GM12878 (cell line): ENCODE results near the gene ADGRE1. TPM values are rescaled to one million over a fixed set of nuclear protein-coding genes. Genes with fewer than 3 reads are reported as not detected.

Experiments used
- ATAC-seq: fragments of 200-7000 bp; cut with Tn5 transposase; 3 replicates; pipeline ENCODE4 v1.9.1; 2020; ENCODE audit warnings: mild to moderate bottlenecking, moderate library complexity
- BruUV-seq: library from RNA; stranded (reverse); fragments of 400-500 nt; replicated peaks from 2 replicates; lab custom pipeline; 2021; lab: Mats Ljungman, UMichigan
- CTCF ChIA-PET: fragments of 300-600 bp; sonication (Branson Sonifier 250); formaldehyde crosslinking; extraction: SDS; loops from one replicate; lab custom pipeline; 2021; ENCODE audit warnings: inconsistent platforms; lab: Yijun Ruan, JAX
- POLR2A ChIA-PET: fragments of 350-600 bp; formaldehyde crosslinking; extraction: SDS; loops from one replicate; lab custom pipeline; 2021; ENCODE audit warnings: inconsistent platforms; lab: Charles Lee
- RAD21 ChIA-PET: fragments of 300-600 bp; sonication (Branson Sonifier 250); formaldehyde crosslinking; loops from one replicate; lab custom pipeline; 2023; ENCODE audit warnings: antibody characterized with exemption; ENCODE audit not compliant: unreplicated experiment; lab: Charles Lee
- SMC1A ChIA-PET: fragments of 300-600 bp; sonication (Branson Sonifier 250); formaldehyde crosslinking; loops from one replicate; lab custom pipeline; 2023; ENCODE audit not compliant: unreplicated experiment, uncharacterized antibody; lab: Charles Lee
- DNase-seq: peaks from one replicate; pipeline ENCODE4 v3.0.0-alpha.2; 2011; ENCODE audit warnings: low read depth, low spot score
- FAIRE-seq: peaks from 3 replicates; lab custom pipeline; 2011; peaks lifted over from hg19 to GRCh38; lab: Jason Lieb, UNC
- H2AFZ ChIP-seq: 2 replicates; pipeline ENCODE4 v1.6.0; 2011; ENCODE audit warnings: low read depth, low read length, control low read depth; ENCODE audit not compliant: control insufficient read depth
- H3K27ac ChIP-seq: 2 replicates; pipeline ENCODE4 v1.5.1; 2011; ENCODE audit warnings: control low read depth; ENCODE audit not compliant: control insufficient read depth, insufficient read depth
- H3K27me3 ChIP-seq, 2 experiments: replicated peaks in 1 of 2; 2 replicates each; pipeline versions ENCODE4 v1.6.0 to v1.6.1; 2011; ENCODE audit warnings: low read length in 1 of 2; ENCODE audit not compliant: control insufficient read depth in 2 of 2, insufficient read depth in 2 of 2
- H3K36me3 ChIP-seq, 2 experiments: 2 replicates each; pipeline ENCODE4 v1.5.1; 2011; ENCODE audit warnings: low read length in 1 of 2; ENCODE audit not compliant: control insufficient read depth in 2 of 2, insufficient read depth in 2 of 2
- H3K4me1 ChIP-seq: 2 replicates; pipeline ENCODE4 v1.6.1; 2011; ENCODE audit warnings: mild to moderate bottlenecking, low read length, moderate library complexity, mixed read lengths; ENCODE audit not compliant: control insufficient read depth, insufficient read depth
- H3K4me2 ChIP-seq: 2 replicates; pipeline ENCODE4 v1.6.0; 2011; ENCODE audit warnings: control low read depth; ENCODE audit not compliant: control insufficient read depth, insufficient read depth
- H3K4me3 ChIP-seq: fragments of 200-600 bp; sonication (generic); 2 replicates; pipeline ENCODE4 v1.5.1; 2016
- H3K79me2 ChIP-seq: 2 replicates; pipeline ENCODE4 v1.6.0; 2011; ENCODE audit warnings: low read length; ENCODE audit not compliant: control insufficient read depth, insufficient read depth
- H3K9ac ChIP-seq: 2 replicates; pipeline ENCODE4 v1.8.0; 2011; ENCODE audit warnings: low read length, control low read depth, mixed read lengths; ENCODE audit not compliant: control insufficient read depth, insufficient read depth
- H3K9me3 ChIP-seq: replicated peaks from 3 replicates; pipeline ENCODE4 v1.5.1; 2011; ENCODE audit warnings: mild to moderate bottlenecking, low read length; ENCODE audit not compliant: control insufficient read depth, insufficient read depth
- H4K20me1 ChIP-seq: 2 replicates; pipeline ENCODE4 v1.6.0; 2011; ENCODE audit not compliant: control insufficient read depth, insufficient read depth
- ATF2 ChIP-seq: IDR thresholded peaks from 2 replicates; pipeline ENCODE4 v1.6.1; 2012; ENCODE audit warnings: low read length, inconsistent platforms
- ATF7 ChIP-seq: fragments of 450-650 bp; IDR thresholded peaks from 2 replicates; pipeline ENCODE4 v1.6.1; 2016; ENCODE audit warnings: low read depth, mild to moderate bottlenecking
- BRCA1 ChIP-seq: IDR thresholded peaks from 2 replicates; pipeline ENCODE4 v1.6.1; 2011; ENCODE audit warnings: low read depth, low read length, improper control_type of control experiment
- CBX5 ChIP-seq: sonication (generic); IDR thresholded peaks from 2 replicates; pipeline ENCODE4 v1.6.1; 2016; ENCODE audit warnings: low read depth, moderate library complexity, mild to moderate bottlenecking, inconsistent platforms
- EZH2 ChIP-seq: IDR thresholded peaks from 2 replicates; pipeline ENCODE4 v1.6.1; 2012; ENCODE audit warnings: low read depth, mild to moderate bottlenecking, control low read depth, inconsistent platforms, low read length, borderline replicate concordance; ENCODE audit not compliant: control insufficient read depth
- FOS ChIP-seq: IDR thresholded peaks from 3 replicates; pipeline ENCODE4 v1.6.1; 2011; ENCODE audit warnings: borderline replicate concordance; ENCODE audit not compliant: insufficient read length; ENCODE audit errors: extremely low read depth
- GATAD2B ChIP-seq: fragments of 450-650 bp; conservative IDR thresholded peaks from 2 replicates; pipeline ENCODE4 v1.6.1; 2017; ENCODE audit warnings: low read depth, mild to moderate bottlenecking, moderate library complexity
- HDAC6 ChIP-seq: fragments of 200-600 bp; sonication (generic); IDR thresholded peaks from one replicate; pipeline ENCODE4 v1.8.0; 2017; ENCODE audit warnings: antibody characterized with exemption; ENCODE audit not compliant: unreplicated experiment
- HDGF ChIP-seq: fragments of 450-650 bp; IDR thresholded peaks from 2 replicates; pipeline ENCODE4 v1.6.1; 2016; ENCODE audit warnings: antibody characterized with exemption
- MEF2A ChIP-seq: IDR thresholded peaks from 2 replicates; pipeline ENCODE4 v1.6.1; 2011; ENCODE audit warnings: low read depth, mild to moderate bottlenecking, low read length, moderate library complexity; ENCODE audit not compliant: insufficient read depth
- MEF2B ChIP-seq: fragments of 450-650 bp; IDR thresholded peaks from 2 replicates; pipeline ENCODE4 v1.6.1; 2018; ENCODE audit warnings: mild to moderate bottlenecking, moderate library complexity; ENCODE audit not compliant: partially characterized antibody, poor library complexity, severe bottlenecking
- NFIC ChIP-seq: IDR thresholded peaks from 2 replicates; pipeline ENCODE4 v1.6.1; 2012; ENCODE audit warnings: low read depth, mild to moderate bottlenecking, inconsistent platforms, low read length, moderate library complexity
- NR2C2 ChIP-seq: IDR thresholded peaks from 2 replicates; pipeline ENCODE4 v1.6.1; 2011; ENCODE audit warnings: borderline replicate concordance, low read depth; ENCODE audit not compliant: control insufficient read depth, insufficient read length
- NRF1 ChIP-seq: conservative IDR thresholded peaks from 2 replicates; pipeline ENCODE4 v1.6.1; 2011; ENCODE audit warnings: mild to moderate bottlenecking, low read depth, low read length, improper control_type of control experiment
- PAX5 ChIP-seq: IDR thresholded peaks from 2 replicates; pipeline ENCODE4 v1.6.1; 2011; ENCODE audit warnings: low read depth, low read length, borderline replicate concordance
- PML ChIP-seq: IDR thresholded peaks from 2 replicates; pipeline ENCODE4 v1.6.1; 2012; ENCODE audit warnings: low read length, inconsistent platforms
- POLR2AphosphoS2 ChIP-seq: IDR thresholded peaks from 2 replicates; pipeline ENCODE4 v1.6.1; 2011; ENCODE audit warnings: low read depth, mild to moderate bottlenecking, low read length, improper control_type of control experiment, moderate library complexity
- POU2F2 ChIP-seq: IDR thresholded peaks from 3 replicates; pipeline ENCODE4 v1.6.1; 2011; ENCODE audit warnings: low read depth, mild to moderate bottlenecking, low read length, borderline replicate concordance
- TCF7 ChIP-seq: IDR thresholded peaks from 2 replicates; pipeline ENCODE4 v1.6.1; 2014; ENCODE audit warnings: antibody characterized with exemption, borderline replicate concordance
- WGBS: methylation state at CpG from one replicate; pipeline ENCODE4 v1.1.6; 2016; ENCODE audit warnings: low lambda C conversion rate; ENCODE audit not compliant: insufficient replicate concordance, insufficient coverage; ENCODE audit errors: missing lambda C conversion rate; 5-methylcytosine and 5-hydroxymethylcytosine counted together
- in situ Hi-C: fragments of 300-500 bp; cut with MboI; formaldehyde crosslinking; loops from 9 replicates; pipeline ENCODE4 v1.14.3; 2018; ENCODE audit warnings: mixed read lengths
- intact Hi-C: fragments of 100-400 bp; cut with micrococcal nuclease; formaldehyde crosslinking; loops from one replicate; pipeline ENCODE4 v1.14.2; 2022; ENCODE audit not compliant: unreplicated experiment
- polyA plus RNA-seq, 11 experiments: library from polyadenylated mRNA; depleted of rRNA in 4 of 11; unstranded in 6 of 11; stranded (reverse) in 5 of 11; fragments of >200 nt; fragmentation: Nextera tagmentation in 4 of 11; fragmentation: Illumina TruSeq in 1 of 11; extraction: Ambion mirVana in 4 of 11; extraction: Trizol in 1 of 11; gene quantifications; 1 replicate in 1 of 11; 2 replicates in 10 of 11; pipeline versions ENCODE4 v1.2.1 to v1.2.3, GENCODE V29; 2011 to 2016; ENCODE audit warnings: inconsistent platforms in 2 of 11, missing spikeins in 2 of 11, low read depth in 1 of 11
- total RNA-seq, 4 experiments: library from RNA; depleted of rRNA in 3 of 4; stranded (reverse); fragments of >200 nt in 3 of 4; fragmentation: Illumina TruSeq in 1 of 4; extraction: Trizol in 1 of 4; gene quantifications; 2 replicates each; pipeline versions ENCODE4 v1.2.1 to v1.2.3, GENCODE V29; 2013 to 2021

Gene ADGRE1
- total and polyA plus RNA-seq, 10 of the 15 experiments (the other 5 are each of a cell fraction or from before 2014, with no cell fraction given), result 7.9 to 35.7 (median 9.9) TPM

GRCh38 chr19:6955082-6955481 is 67.7 kb downstream of the ADGRE1 start:
- no TSS peak for BruUV-seq
- Histone ChIP-seq H3K9ac (no peak overlapping the region), H3K27me3 (no peaks in the 10 kb centered on the region), H3K9me3 (no peaks in the 10 kb centered on the region), H3K4me3 (no peak overlapping the region), H2AFZ (no peak overlapping the region), H3K4me2 (no peak overlapping the region), H3K4me1 (no peaks in the 10 kb centered on the region), H3K27ac (no peak overlapping the region)
- no peak for ATAC-seq
- FAIRE-seq, result no peak
- ChIA-PET SMC1A (interaction anchor here (0.5 kb wide), 1 partner anchor 9 kb away, joined by 3 read pairs; no protein-coding TSS in a partner anchor), RAD21 (no interaction called here), POLR2A (no interaction called here), CTCF (no interaction called here)
- intact Hi-C loops, result no loop called here
- DNase-seq, result no peak
- WGBS, result 89% methylated on average over 3 of the region's 3 CpGs
- TF ChIP-seq GATAD2B (no peak), CBX5 (no peak), HDGF (0 out of 2 replicates have a peak, but pooled peaks have one; percentile 74)
- TF ChIP-seq, all 136 proteins: peak for 1
- no peaks in the 10 kb centered on the region for H3K79me2 ChIP-seq
- in situ Hi-C loops, result no loop called here
- no peaks in the 10 kb centered on the region for H4K20me1 ChIP-seq
- no peaks in the 10 kb centered on the region for H3K36me3 ChIP-seq

DNA sequence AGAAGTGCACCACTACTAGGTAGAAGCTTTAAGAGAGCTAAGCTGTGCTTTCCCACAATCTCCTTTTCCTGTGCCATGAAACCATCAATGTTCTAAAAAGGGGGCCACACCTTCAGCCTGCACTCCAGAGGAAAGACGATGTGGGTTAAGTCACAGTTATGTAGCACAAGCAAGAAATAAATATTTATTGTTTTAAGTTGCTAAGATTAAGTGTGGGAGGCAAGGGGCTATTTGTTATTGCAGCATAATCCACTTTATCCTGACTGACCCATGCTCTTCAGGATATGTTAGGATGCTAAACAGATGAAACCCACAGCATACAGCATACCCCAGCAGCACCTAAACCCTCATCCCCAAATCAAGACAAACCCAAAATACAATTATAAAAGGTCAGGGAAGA is 69.2 kb downstream of the ADGRE1 start:
- no peaks in the 10 kb centered on the region for H3K79me2 ChIP-seq
- no peak for FAIRE-seq
- WGBS, result 4% methylated on average over 1 of the region's 1 CpG
- no peaks in the 10 kb centered on the region for H4K20me1 ChIP-seq
- H3K9ac ChIP-seq, result no peak overlapping the region
- no TSS peak for BruUV-seq
- no peak overlapping the region for H2AFZ ChIP-seq
- in situ Hi-C loops, result no loop called here
- no peaks in the 10 kb centered on the region; the same call in 1 of the 3 replicates for H3K9me3 ChIP-seq
- RAD21 ChIA-PET, result interaction anchor here (0.6 kb wide), 1 partner anchor 13 kb away, joined by 3 read pairs; no protein-coding TSS in a partner anchor
- POLR2A ChIA-PET, result no interaction called here
- H3K36me3 ChIP-seq, result no peaks in the 10 kb centered on the region
- CTCF ChIA-PET, result no interaction called here
- H3K4me2 ChIP-seq, result no peak overlapping the region
- intact Hi-C loops, result no loop called here
- ATAC-seq, result no peak
- no peak overlapping the region for H3K27ac ChIP-seq
- H3K4me1 ChIP-seq, result no peaks in the 10 kb centered on the region
- DNase-seq, result no peak
- no peaks in the 10 kb centered on the region for H3K27me3 ChIP-seq
- no peak overlapping the region for H3K4me3 ChIP-seq
- SMC1A ChIA-PET, result no interaction called here
- no peak for TF ChIP-seq POU2F2
- no peak for TF ChIP-seq TCF7
- no peak for TF ChIP-seq NFIC
- no peak for TF ChIP-seq POLR2AphosphoS2
- no peak for TF ChIP-seq NR2C2
- TF ChIP-seq PML, result no peak
- no peak for TF ChIP-seq ATF7
- no peak for TF ChIP-seq ATF2
- no peak for TF ChIP-seq PAX5
- TF ChIP-seq EZH2, result no peak
- TF ChIP-seq MEF2B, result no peak
- TF ChIP-seq BRCA1, result no peak
- no peak for TF ChIP-seq NRF1
- TF ChIP-seq MEF2A, result no peak
- TF ChIP-seq FOS, result no peak
- TF ChIP-seq HDAC6, result no peak
